GM19438 (cell line): ENCODE measurements around the gene RTCA.
"Not testable (repeated sequence)": the region's sequence is repeated elsewhere in the genome, so short reads cannot be mapped to it uniquely, and the experiment has no call there.

Experiments used
- ATAC-seq: cut with Tn5 transposase; IDR thresholded peaks from one replicate; pipeline ENCODE4 v1.9.1; 2021; ENCODE audit warnings: low read depth; ENCODE audit not compliant: unreplicated experiment

The RTCA gene

DNA sequence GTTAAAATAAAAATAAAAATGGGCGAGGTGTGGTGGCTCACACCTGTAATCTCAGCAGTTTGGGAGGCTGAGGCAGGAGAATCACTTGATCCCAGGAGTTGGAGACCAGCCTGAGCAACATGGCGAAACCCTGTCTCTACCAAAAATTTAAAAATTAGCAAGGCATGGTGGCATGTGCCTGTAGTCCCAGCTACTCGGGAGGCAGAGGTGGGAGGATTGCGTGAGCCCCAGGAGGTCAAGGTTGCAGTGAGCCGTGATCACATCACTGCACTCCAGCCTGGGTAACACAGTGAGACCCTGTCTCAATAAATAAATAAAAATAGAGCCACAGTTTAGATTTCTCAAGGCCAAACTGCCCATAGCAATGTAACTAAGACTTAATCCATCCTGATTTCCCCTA, 9.7 kb upstream of the RTCA start:
- not testable (repeated sequence) for ATAC-seq

DNA sequence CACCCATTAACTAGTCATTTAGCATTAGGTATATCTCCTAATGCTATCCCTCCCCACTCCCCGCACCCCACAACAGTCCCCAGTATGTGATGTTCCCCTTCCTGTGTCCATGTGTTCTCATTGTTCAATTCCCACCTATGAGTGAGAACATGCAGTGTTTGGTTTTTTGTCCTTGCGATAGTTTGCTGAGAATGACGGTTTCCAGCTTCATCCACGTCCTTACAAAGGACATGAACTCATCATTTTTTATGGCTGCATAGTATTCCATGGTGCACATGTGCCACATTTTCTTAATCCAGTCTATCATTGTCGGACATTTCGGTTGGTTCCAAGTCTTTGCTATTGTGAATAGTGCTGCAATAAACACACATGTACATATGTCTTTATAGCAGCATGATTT, 7.6 kb upstream of the RTCA start:
- ATAC-seq = not testable (repeated sequence)

DNA sequence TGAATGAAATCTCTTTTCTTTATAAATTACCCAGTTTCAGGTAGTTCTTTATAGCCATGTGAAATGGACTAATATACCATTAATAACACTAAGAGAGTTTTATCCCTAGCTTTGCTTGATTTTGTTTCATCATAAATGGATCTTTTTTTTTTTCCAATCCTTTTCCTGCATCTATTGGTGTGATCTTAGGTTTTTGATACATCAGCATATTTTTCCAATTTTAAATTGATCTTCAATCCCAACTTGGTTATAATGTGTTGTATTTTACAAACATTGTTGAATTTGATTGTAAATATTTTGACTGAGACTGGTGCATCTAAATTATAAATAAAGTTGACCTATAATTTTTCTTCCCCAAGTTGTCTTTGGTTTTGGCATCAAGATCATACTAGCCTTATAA, 4.3 kb upstream of the RTCA start:
- no peak for ATAC-seq

DNA sequence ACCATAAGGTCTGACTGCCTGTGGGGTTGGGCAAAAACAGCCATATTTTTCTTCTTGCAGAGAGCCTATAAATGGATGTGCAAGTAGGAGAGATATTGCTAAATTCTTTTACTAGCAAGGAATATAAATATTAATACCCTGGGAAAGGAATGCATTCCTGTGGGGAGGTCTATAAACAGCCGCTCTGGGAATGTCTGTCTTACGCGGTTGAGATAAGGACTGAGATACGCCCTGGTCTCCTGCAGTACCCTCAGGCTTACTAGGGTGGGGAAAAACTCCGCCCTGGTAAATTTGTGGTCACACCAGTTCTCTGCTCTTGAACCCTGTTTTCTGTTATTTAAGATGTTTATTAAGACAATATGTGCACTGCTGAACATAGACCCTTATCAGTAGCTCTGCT, 1.9 kb upstream of the RTCA start:
- not testable (repeated sequence) for ATAC-seq

DNA sequence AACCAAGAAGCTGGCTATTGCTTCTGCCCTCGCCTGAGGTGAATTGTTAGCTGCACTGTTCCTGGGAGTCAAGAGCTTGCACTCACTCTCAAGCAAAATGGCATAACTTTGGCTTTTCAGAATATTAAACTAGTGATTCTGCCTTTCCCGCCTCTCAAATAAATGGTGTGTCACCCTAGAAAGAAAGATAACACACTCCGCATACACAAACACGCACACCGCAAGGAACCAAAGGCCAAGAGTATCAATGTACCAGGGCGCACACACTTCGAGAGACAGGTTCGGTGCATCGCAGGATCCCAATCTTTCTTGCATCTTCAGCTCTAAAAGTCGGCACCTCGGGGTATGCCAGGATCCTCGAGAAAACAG, 470 bp upstream of the RTCA start:
- peak; percentile 35 for ATAC-seq

DNA sequence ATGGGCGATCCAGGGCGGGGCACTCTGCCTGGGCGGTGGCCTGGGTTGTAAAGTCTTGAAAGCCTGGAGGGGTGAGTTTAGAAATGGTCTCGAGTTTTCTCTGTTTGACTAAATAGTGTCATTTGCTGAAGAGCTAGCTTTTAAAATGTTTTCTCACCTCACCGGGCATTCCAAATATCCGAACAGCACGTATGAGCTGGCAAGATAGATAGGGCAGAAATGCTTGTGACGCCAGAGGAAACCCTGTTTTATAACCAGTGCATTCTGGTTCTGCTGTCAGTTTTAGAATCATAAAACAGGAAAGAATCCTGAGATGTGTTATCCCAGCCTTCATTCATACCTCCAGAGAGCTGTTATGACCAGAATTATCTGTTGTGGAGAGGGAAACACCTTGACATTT, 725 bp downstream of the RTCA start:
- no peak for ATAC-seq

DNA sequence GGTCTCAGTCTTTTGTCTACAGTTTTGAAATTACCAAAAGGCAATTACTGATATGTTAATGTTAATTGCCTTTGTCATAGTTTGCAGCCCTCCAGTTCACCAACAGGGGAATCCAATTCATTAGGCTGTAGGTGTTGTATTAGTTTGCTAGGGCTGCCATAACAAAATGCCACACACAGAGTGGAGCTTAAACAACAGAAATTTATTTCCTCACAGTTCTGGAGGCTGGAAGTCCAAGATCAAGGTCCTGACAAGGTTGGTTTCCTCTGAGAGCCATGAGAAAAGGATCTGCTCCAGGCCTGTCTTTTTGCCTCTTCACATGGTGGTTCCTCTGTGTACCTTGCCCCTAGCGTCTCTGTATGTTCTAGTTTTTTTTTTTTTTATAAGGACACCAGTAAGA, 1.3 kb downstream of the RTCA start:
- ATAC-seq = no peak

DNA sequence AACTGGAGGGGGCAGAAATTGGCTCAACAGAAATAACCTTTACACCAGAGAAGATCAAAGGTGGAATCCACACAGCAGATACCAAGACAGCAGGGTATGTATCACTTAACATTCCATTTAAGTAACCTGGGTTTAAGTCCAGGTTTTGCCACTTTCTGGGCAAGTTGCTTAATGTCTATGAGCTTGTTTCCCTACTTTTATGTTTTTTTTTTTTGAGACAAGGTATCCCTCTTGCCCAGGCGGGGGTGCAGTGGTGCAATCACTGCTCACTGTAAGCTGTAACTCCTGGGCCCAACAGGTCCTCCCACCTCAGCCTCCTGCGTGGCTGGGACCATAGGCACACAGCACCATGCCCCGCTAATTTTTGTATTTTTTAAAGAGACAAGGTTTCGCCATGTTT, 2.2 kb downstream of the RTCA start:
- no peak for ATAC-seq

DNA sequence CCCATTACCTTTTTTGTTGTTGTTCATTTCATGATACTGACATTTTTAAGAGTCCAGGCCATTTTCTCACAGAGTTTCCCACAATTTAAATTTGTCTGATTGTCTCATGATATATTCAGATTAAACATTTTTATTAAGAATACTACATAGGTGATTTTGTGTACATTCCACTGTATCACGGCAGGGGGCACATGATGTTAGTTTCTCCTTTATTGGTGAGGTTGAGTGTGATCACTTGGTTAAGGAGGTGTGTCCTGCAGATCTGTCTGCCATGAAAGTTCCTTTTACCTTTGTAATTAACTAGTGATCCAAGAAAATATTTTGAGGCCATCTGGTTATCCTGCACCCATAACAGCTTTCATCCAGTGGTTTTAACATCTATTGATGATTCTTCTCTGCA, 11.8 kb downstream of the RTCA start:
- ATAC-seq = no peak

DNA sequence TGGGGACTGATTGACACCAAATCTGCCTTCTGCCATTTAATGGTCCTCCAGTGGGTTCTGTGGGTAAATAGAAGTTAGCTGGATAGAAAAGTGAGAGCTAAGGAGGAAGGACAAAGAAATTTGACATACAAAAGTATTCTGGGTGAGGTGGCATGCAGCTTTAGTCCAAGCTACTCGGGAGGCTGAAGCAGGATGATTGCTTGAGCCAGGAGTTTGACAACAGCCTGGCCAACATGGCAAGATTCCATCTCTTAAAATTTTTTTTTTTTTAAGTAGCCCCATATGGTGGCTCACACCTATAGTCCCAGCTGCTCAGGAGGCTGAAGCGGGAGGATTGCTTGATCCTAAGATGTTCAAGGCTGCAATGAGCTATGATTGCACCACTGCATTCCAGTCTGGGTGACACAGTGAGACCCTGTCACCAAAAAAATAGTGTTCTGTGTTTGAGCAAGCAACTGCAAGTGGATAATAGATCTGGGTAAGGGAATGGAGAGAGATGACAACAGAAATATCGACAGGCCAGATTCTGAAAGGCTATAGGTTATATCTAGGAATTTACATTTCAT, 13.4 kb downstream of the RTCA start:
- ATAC-seq = no peak

DNA sequence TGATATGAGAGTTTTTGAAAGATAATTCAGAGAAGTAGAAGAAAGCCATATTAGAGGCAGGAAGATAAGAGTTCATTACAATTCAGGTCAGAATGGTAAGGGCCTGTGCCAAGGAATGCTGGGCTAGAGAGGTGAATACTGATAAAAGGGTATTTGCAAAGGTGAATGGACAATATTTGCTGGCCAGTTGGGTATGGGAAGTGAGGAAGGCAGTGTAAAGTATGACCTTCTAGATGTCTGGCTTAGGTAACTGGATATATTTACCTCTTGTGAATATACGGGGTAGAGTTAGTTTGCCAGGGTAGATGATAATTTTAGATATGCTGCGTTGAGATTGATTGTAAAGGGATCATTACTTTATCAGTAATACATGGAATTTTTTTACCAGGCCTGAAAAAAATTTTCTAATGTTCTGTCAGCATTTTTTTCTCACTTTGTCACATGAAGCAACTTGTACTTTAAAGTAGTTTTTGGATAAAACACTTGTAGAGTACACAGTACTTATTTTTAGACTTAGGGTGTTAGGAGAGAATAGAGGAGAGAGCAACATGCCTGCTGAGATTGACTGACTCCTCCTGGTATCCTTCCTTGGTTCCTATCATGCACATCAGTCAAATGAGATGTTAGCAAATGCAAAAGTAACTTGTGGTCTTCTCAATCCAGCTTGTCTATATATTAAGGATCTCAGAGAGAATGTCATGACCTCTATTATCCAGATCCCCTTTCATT, 14.1 kb downstream of the RTCA start:
- no peak for ATAC-seq

DNA sequence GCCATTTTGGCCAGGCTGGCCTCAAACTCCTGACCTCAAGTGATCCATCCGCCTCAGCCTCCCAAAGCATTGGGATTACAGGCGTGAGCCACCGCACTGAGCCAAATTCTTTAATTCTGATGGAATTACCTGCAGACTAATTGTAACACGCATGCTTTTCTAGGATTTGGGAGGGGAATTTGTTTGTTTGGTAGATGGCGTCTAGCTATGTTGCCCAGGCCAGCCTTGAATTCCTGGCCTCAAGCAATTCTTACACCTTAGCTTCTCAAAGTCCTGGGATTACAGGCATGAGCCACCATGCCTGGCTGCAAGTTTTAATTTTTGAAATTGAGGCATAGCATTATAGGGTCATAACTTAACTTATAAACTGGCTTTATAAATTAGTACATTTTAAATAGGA, 18.6 kb downstream of the RTCA start:
- no peak for ATAC-seq

DNA sequence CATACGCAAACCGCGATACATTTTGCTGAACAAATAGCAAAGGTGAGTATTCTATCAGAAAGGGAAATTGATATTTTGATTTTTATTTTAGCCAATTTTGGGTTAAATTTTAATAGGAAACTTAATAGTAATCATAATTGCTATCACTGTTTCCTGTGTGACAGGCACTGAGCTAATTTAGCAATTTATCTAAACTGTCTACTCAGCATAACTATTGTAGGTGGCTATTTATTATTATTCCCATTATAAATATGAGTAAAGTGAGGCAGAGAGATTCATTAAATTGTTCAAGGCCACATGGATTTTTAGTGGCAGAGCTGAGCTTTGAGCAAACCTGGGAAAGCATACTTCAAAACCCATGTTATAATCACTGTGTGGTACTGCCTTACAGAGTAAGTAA, 21.1 kb downstream of the RTCA start:
- ATAC-seq = no peak

DNA sequence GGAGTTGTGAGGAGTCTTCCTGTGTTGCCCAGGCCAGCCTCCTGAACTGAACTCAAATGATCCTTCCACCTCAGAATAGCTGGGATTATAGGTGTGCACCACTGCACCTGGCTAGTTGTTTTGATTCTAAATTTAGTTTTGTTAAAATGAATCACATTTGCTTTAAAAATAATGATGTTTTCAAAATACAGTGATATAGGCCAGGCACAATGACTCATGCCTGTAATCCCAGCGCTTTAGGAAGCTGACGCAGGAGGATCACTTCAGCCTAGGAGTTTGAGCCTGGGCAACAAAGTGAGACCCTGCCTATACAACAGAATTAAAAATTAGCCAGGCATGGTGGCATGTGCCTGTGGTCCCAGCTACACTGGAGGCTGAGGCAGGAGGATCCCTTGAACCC, 24.3 kb downstream of the RTCA start:
- ATAC-seq = no peak

DNA sequence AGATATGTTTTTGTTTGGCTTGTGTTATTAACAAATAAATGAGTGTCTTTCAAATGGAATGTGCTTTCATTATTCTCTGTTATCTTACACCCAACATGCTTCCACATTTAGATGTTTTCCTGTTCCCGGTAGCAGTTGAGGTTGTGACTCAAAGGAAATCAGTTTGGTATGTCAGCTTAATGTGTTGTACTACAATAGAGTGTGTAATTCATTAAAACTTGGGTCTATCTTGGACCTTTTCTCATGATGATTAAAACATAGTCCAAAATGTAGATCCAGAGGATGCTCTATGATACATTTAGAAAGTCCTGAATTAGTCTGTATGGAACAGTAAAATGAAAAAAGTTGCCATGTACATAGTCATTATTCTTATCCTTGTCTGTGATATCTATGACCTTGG, 26.7 kb downstream of the RTCA start:
- no peak for ATAC-seq

DNA sequence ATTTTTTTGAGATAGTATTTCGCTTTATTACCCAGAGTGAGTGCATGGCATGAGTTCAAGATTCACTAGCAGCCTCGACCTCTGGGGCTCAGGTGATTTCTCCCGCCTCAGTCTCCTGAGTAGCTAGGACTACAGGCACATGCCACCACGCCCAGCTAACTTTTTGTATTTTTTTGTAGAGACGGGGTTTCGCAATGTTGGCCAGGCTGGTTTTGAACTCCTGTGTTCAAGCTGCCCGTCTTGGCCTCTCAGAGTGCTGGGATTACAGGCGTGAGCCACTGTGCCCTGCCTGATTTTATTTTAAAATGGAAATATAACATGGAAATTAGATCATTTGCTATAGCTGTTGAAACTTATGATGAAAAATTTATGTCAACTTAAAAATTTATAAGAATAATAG, 30.1 kb downstream of the RTCA start:
- no peak for ATAC-seq

DNA sequence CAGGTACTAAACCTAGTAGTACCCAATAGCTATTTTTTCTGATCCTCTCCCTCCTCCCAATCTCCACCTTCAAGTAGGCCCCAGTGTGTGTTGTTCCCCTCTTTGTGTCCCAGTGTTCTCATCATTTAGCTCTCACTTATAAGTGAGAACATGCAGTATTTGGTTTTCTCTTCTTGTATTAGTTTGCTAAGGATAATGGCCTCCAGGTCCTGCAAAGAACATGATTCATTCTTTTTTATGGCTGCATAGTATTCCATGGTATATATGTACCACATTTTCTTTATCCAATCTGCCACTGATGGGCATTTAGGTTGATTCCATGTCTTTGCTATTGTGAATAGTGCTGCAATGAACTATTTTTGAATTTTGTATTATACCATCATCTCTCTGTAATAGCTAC, 31.0 kb downstream of the RTCA start:
- ATAC-seq = not testable (repeated sequence)

DNA sequence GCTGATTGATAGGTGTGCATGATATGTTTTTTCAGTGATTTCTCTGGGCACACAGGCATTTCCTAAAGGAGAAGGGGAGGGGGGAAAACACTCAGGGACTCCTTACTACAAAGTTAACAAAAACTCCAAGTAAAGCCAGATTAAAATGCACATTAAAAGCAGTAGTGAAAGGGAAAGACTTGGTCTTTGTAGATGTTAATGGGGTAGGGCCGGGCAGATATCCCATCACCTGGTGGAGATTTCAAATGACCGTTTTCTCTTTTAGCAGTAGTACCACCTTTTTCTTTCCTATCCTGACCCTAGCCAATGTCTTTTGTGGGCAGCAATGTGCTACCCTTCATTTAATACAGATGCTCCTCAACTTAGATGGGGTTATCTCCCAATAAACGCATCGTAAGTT, 32.5 kb downstream of the RTCA start:
- no peak for ATAC-seq

DNA sequence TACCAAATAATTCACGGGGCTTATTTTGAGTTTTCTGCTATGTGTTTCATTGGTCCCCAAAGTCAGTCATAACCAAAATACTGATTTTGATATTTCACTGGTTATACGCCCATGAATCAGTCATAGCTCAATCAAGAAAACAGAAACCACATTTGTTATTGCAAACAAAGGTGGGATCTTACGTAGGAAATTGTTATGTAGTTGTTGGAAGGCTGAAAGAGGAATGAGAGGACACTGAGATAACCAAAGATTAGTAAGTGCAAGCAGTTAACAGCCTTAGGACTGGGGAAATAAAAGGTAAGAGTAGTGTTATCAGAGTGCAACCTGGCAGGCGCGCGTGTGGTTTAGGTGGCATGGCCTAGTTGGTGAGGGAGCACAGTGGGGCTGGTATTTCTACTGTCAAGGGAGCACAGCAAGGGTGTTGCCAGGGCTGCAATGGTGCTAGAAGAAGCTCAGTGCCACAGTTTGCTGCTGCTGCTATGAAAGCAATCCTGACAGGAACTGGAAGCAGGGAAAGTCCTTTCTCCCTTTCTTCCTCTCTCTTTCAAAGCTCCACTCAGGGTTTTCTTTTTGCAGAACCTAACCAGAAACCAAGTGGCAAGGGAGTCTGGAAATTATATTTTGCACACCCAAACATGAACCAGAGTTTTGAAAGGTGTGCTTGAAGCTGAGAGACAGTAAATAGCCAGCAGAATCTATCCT, 33.7 kb downstream of the RTCA start:
- ATAC-seq = no peak

DNA sequence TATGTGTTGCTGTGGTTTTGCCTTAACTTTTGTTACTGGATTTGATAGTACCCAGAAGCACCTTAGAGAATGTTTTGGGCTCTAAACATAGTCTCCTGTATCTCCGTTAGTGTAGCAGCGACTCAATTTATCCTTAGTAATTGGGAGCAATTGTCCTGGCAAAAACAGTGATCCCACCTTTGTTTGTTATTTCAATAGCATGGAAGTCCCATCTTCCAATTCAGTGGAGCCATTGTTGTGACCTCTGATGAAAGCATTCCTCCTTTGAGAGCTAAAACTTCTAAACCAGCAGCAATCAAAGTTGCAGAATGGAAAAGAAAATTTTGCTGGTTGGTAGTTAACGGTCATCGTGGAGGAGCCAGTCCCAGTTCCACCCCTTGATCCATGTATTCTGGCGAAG, 34.7 kb downstream of the RTCA start:
- no peak for ATAC-seq

DNA sequence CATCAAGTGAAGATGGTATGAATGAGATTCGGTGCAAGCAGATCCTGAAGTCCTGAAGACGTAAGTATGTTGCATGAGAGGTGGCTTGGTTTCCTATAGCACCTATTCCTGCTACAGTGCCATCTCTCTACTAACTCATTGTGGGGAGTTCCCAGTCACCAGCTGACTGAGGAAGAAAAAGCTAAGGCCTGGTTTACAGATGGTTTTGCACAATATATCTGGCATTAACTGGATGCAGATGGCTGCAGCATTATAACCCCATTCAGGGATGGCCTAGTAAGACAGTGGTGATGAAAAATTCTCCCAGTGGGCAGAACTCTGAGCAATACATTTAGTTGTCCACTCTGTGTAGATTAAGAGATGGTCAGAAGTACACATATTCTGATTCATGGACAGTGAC, 36.7 kb downstream of the RTCA start:
- ATAC-seq = no peak

DNA sequence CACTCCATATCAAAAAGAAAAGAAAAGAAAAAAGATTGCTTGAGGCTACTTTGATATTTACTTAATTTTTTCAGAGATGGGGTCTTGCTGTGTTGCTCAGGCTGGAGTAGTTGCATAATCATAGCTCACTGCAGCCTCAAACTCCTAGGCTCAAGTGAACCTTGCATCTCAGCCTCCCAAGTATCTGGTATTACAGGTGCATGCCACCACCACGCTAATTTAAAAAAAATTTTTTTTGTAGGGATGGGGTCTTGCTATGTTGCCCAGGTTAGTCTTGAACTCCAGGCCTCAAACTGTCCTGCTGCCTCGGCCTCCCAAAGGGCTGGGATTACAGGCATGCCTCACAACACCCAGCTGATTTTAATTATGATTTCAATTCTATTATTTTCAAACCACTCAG, 38.2 kb downstream of the RTCA start:
- no peak for ATAC-seq
